Kidney epithelial cell (primary cell): ENCODE results near the gene TMEM132E. TPM values are rescaled to one million over a fixed set of nuclear protein-coding genes. Genes with fewer than 3 reads are reported as not detected.
"Not testable (repeated sequence)": the region's sequence is repeated elsewhere in the genome, so short reads cannot be mapped to it uniquely, and the experiment has no call there.

ENCODE experiments used
- DNase-seq: peaks from one replicate; pipeline ENCODE4 v3.0.0-alpha.2; 2010; ENCODE audit warnings: low read depth
- H3K27me3 ChIP-seq: 2 replicates; pipeline ENCODE4 v1.6.0; 2011; ENCODE audit warnings: low read length; ENCODE audit not compliant: control insufficient read depth, insufficient read depth
- H3K36me3 ChIP-seq: 2 replicates; pipeline ENCODE4 v1.5.1; 2011; ENCODE audit warnings: low read length; ENCODE audit not compliant: control insufficient read depth, insufficient read depth
- H3K4me3 ChIP-seq: 2 replicates; pipeline ENCODE4 v1.5.1; 2011; ENCODE audit warnings: low read depth, mild to moderate bottlenecking, control low read depth, low read length
- CTCF ChIP-seq: IDR thresholded peaks from 2 replicates; pipeline ENCODE4 v1.5.1; 2011; ENCODE audit warnings: mild to moderate bottlenecking, moderate library complexity, low read length, control low read depth, inconsistent platforms; ENCODE audit not compliant: insufficient read depth, poor library complexity, severe bottlenecking
- total RNA-seq: library from RNA; depleted of rRNA; stranded (reverse); fragments of >200 nt; gene quantifications from 2 replicates; pipeline ENCODE4 v1.2.3, GENCODE V29; 2015

TMEM132E gene
- total RNA-seq, 1 donor from 2014 or later = 0.13 TPM

GRCh38 chr17:34537445-34537844 lies 41.9 kb upstream of the TMEM132E start:
- no peak overlapping the region for H3K4me3 ChIP-seq
- H3K27me3 ChIP-seq = no peaks in the 10 kb centered on the region
- DNase-seq = no peak
- H3K36me3 ChIP-seq = no peaks in the 10 kb centered on the region
- no peak for TF ChIP-seq CTCF

- H3K4me3 ChIP-seq, H3K36me3 ChIP-seq, DNase-seq, H3K27me3 ChIP-seq: not testable (repeated sequence)
Measured at GRCh38 chr17:34538582-34538981, 40.8 kb upstream of the TMEM132E start.

- no peak for DNase-seq
- Histone ChIP-seq H3K4me3 (no peak overlapping the region), H3K27me3 (no peaks in the 10 kb centered on the region), H3K36me3 (no peaks in the 10 kb centered on the region)
- TF ChIP-seq CTCF = no peak
Measured at GRCh38 chr17:34539881-34540280, 39.5 kb upstream of the TMEM132E start.

- no peaks in the 10 kb centered on the region for H3K36me3 ChIP-seq
- peak; percentile 83 for TF ChIP-seq CTCF
- no peak for DNase-seq
- H3K4me3 ChIP-seq = no peak overlapping the region
- no peaks in the 10 kb centered on the region for H3K27me3 ChIP-seq
Measured at GRCh38 chr17:34542700-34543336, 36.6 kb upstream of the TMEM132E start.

GRCh38 chr17:34547453-34548063 lies 31.8 kb upstream of the TMEM132E start:
- no peaks in the 10 kb centered on the region for H3K27me3 ChIP-seq
- DNase-seq = no peak
- H3K4me3 ChIP-seq = no peak overlapping the region
- no peaks in the 10 kb centered on the region for H3K36me3 ChIP-seq
- TF ChIP-seq CTCF = no peak

GRCh38 chr17:34549966-34550365 lies 29.4 kb upstream of the TMEM132E start:
- no peak overlapping the region for H3K4me3 ChIP-seq
- H3K36me3 ChIP-seq = no peaks in the 10 kb centered on the region
- DNase-seq = no peak
- no peak for TF ChIP-seq CTCF
- H3K27me3 ChIP-seq = no peaks in the 10 kb centered on the region
